NB4 (cell line): ENCODE measurements around the gene BPHL.
"Not testable (repeated sequence)": the region's sequence is repeated elsewhere in the genome, so short reads cannot be mapped to it uniquely, and the experiment has no call there.

Experiments
- DNase-seq: peaks from one replicate; pipeline ENCODE4 v3.0.0; 2010; ENCODE audit warnings: low read depth
- H3K4me3 ChIP-seq: one replicate; pipeline ENCODE4 v1.5.1; 2011; ENCODE audit warnings: mild to moderate bottlenecking, low read depth, low read length, moderate library complexity
- CTCF ChIP-seq: IDR thresholded peaks from one replicate; pipeline ENCODE4 v1.5.1; 2012; ENCODE audit warnings: low read depth, low read length
- MYC ChIP-seq: IDR thresholded peaks from 2 replicates; pipeline ENCODE4 v1.6.1; 2011; ENCODE audit warnings: low read depth, low read length
- POLR2A ChIP-seq: IDR thresholded peaks from 2 replicates; pipeline ENCODE4 v1.6.1; 2011; ENCODE audit warnings: mild to moderate bottlenecking; ENCODE audit not compliant: insufficient read length; ENCODE audit errors: extremely low read depth
- TF ChIP-seq, protein P1 (sequence below): IDR thresholded peaks from 2 replicates; pipeline ENCODE4 v1.6.1; 2011; ENCODE audit warnings: low read depth, low read length

BPHL gene

DNA sequence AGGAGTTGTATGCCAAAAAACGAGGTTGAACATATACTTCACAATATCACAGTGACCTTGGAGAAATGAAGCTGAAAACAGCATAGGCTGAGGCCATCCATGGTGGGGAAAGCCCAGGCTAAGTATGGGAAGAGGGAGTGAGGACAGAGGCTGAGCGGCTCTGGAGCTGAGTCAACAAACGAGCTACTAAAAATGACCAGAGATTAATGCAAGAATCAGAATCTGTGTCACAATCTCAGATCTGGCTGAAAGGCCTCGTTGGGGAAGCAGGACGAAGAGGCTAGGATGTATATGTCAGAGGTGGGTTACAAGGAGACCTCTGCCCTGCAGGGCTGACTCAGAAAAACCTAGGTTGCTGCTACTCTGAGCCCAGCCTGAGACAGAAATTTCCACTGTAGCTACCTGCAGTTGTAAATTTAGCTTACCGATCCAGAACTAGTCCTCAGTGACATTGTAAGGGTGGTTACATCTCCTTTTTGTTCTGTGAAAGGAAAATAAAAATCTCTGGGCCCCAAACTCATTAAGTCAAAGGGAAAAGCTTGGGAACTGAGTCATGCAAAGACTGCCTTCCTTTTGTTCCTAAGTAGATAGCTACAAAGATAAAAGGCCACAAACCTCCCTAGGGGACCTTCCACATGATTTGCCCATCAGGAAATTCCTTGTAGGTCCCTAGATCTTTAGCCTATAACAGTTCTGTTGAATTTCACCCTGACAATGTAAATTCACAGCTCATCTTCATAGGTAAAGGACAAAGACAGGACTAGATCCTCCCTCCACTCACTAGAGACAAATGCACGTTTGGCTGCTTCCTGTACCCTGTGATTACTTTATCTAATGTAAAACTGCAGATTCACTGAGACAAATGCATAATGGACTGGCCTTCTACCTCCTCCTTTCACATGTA lies 47.4 kb downstream of the BPHL start:
- no peak for DNase-seq
- TF ChIP-seq POLR2A (no peak), MYC (no peak), CTCF (no peak)
- TF ChIP-seq, protein P1, sequence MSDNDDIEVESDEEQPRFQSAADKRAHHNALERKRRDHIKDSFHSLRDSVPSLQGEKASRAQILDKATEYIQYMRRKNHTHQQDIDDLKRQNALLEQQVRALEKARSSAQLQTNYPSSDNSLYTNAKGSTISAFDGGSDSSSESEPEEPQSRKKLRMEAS, result no peak
- no peak overlapping the region for H3K4me3 ChIP-seq

- H3K4me3 ChIP-seq, result not testable (repeated sequence)
Observed at GRCh38 chr6:3166535-3167225, 48.2 kb downstream of the BPHL start.

GRCh38 chr6:3168046-3168445 lies 49.5 kb downstream of the BPHL start:
- not testable (repeated sequence) for H3K4me3 ChIP-seq, DNase-seq

More at GRCh38 chr6:3166535-3167225, 48.2 kb downstream of the BPHL start:
- DNase-seq, result not testable (repeated sequence)

DNA sequence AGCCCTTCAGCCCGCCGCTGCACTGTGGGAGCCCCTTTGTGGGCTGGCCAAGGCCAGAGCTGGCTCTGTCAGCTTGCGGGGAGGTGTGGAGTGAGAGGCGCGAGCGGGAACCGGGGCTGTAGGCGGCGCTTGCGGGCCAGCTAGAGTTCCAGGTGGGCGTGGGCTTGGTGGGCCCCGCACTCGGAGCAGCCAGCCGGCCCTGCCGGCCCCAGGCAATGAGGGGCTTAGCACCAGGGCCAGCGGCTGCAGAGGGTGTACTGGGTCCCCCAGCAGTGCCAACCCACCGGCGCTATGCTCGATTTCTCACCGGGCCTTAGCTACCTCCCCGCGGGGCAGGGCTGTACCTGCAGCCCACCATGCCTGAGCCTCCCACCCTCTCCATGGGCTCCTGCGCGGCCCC lies 52.2 kb downstream of the BPHL start:
- H3K4me3 ChIP-seq, DNase-seq: not testable (repeated sequence)

GRCh38 chr6:3171313-3172175 lies 53.0 kb downstream of the BPHL start:
- H3K4me3 ChIP-seq, DNase-seq: not testable (repeated sequence)

GRCh38 chr6:3172789-3173188 lies 54.3 kb downstream of the BPHL start:
- not testable (repeated sequence) for H3K4me3 ChIP-seq, DNase-seq

DNA sequence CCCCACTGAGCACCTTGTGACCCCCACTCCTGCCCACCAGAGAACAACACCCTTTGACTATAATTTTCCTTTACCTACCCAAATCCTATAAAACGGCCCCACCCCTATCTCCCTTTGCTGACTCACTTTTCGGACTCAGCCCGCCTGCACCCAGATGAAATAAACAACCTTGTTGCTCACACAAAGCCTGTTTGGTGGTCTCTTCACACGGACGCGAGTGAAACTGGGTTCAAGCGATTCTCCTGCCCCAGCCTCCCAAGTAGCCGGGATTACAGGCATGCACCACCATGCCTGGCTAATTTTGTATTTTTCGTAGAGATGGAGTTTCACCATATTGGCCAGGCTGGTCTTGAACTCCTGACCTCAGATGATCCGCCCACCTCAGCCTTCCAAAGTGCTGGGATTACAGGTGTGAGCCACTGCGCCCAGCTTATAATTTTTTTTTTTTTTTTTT lies 55.2 kb downstream of the BPHL start:
- not testable (repeated sequence) for DNase-seq, H3K4me3 ChIP-seq

DNA sequence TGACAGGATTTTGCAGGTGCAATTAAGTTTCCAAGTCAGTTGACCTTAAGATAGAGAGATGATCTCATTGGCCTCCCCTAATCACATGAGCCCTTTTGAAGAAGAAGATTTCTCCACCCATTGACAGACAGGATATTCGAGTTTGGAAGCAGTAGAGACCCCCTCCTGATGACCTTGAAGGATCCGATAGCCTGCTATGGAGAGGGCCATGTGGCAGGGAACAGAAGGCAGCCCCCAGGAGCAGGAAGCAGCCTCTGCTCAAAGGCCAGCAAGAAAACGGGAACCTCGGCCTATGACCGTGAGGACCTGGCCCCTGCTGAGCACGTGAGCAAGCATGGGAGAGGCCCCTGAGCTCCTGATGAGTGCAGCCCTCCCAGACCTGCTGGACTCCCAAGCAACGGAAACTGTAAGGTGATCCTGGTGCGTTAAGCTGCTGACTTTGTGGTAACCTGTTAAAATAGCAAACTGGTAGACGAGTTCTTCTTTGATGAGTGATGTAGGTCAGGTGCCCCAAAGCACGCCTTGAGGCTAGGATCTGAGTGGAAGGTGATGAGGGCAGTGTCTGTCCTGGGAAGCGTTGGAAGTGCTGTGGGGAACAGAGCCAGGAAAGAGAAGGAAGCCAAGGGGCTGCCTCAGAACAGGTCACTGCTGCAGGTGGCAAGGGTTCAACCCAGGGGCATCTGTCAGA lies 57.3 kb downstream of the BPHL start:
- H3K4me3 ChIP-seq, result no peak overlapping the region
- TF ChIP-seq MYC (no peak), CTCF (no peak), POLR2A (no peak)
- TF ChIP-seq, protein P1, result 0 out of 2 replicates have a peak, but pooled peaks have one; percentile 2
- DNase-seq, result peak; percentile 26
